Hepatocyte (in vitro differentiated cells): ENCODE measurements around the gene RABGGTA. TPM values are rescaled to one million over a fixed set of nuclear protein-coding genes. Genes with fewer than 3 reads are reported as not detected.

ENCODE experiments used
- DNase-seq: peaks from one replicate; pipeline ENCODE4 v3.0.0-alpha.2; 2016; ENCODE audit warnings: low spot score
- H2AFZ ChIP-seq: fragments of 200-600 bp; sonication (generic); 2 replicates; pipeline ENCODE4 v1.6.0; 2016; ENCODE audit warnings: antibody characterized with exemption, mild to moderate bottlenecking
- H3K27ac ChIP-seq: fragments of 200-600 bp; sonication (generic); 2 replicates; pipeline ENCODE4 v1.5.1; 2016; ENCODE audit warnings: mild to moderate bottlenecking
- H3K27me3 ChIP-seq: fragments of 200-600 bp; sonication (generic); 2 replicates; pipeline ENCODE4 v1.6.1; 2016
- H3K36me3 ChIP-seq: fragments of 200-600 bp; sonication (generic); replicated peaks from 2 replicates; pipeline ENCODE4 v1.5.1; 2016; ENCODE audit warnings: low read depth; ENCODE audit not compliant: insufficient read depth
- H3K4me1 ChIP-seq: fragments of 200-600 bp; sonication (generic); 2 replicates; pipeline ENCODE4 v1.5.1; 2016; ENCODE audit warnings: mild to moderate bottlenecking, moderate library complexity; ENCODE audit not compliant: insufficient read depth
- H3K4me2 ChIP-seq: fragments of 200-600 bp; sonication (generic); 2 replicates; pipeline ENCODE4 v1.6.0; 2016
- H3K4me3 ChIP-seq: fragments of 200-600 bp; sonication (generic); 2 replicates; pipeline ENCODE4 v1.5.1; 2016; ENCODE audit warnings: mild to moderate bottlenecking
- H3K79me2 ChIP-seq: fragments of 200-600 bp; sonication (generic); 2 replicates; pipeline ENCODE4 v1.6.0; 2017; ENCODE audit warnings: mild to moderate bottlenecking
- H3K9me2 ChIP-seq: fragments of 200-600 bp; sonication (generic); replicated peaks from 2 replicates; pipeline ENCODE4 v1.6.0; 2017; ENCODE audit warnings: mild to moderate bottlenecking; ENCODE audit not compliant: insufficient read depth
- H3K9me3 ChIP-seq: fragments of 200-600 bp; sonication (generic); 2 replicates; pipeline ENCODE4 v1.5.1; 2016; ENCODE audit warnings: low read depth, mild to moderate bottlenecking
- H4K20me1 ChIP-seq: fragments of 200-600 bp; sonication (generic); 2 replicates; pipeline ENCODE4 v1.6.0; 2016; ENCODE audit warnings: mild to moderate bottlenecking; ENCODE audit not compliant: insufficient read depth, poor library complexity, severe bottlenecking
- EZH2 ChIP-seq: fragments of 200-600 bp; sonication (generic); IDR thresholded peaks from 2 replicates; pipeline ENCODE4 v1.6.1; 2016; ENCODE audit warnings: antibody characterized with exemption, mild to moderate bottlenecking, borderline replicate concordance
- EZH2phosphoT487 ChIP-seq: fragments of 200-600 bp; sonication (generic); IDR thresholded peaks from one replicate; pipeline ENCODE4 v1.6.1; 2018; ENCODE audit warnings: antibody characterized with exemption, mild to moderate bottlenecking, low read depth, moderate library complexity; ENCODE audit not compliant: unreplicated experiment, severe bottlenecking
- WGBS: methylation state at CpG from one replicate; pipeline ENCODE4 v1.1.6; 2016; ENCODE audit warnings: low lambda C conversion rate; ENCODE audit errors: missing lambda C conversion rate; 5-methylcytosine and 5-hydroxymethylcytosine counted together
- polyA plus RNA-seq: library from polyadenylated mRNA; unstranded; fragments of >200 nt; fragmentation: Nextera tagmentation; extraction: Ambion mirVana; gene quantifications from 2 replicates; pipeline ENCODE4 v1.2.1, GENCODE V29; 2016
- total RNA-seq: library from RNA; depleted of rRNA; stranded (reverse); fragments of >200 nt; gene quantifications from 2 replicates; pipeline ENCODE4 v1.2.3, GENCODE V29; 2014
- TF ChIP-seq, protein P1 (sequence below): fragments of 200-600 bp; sonication (generic); IDR thresholded peaks from 2 replicates; pipeline ENCODE4 v1.5.1; 2016; ENCODE audit warnings: antibody characterized with exemption, mild to moderate bottlenecking; ENCODE audit not compliant: poor library complexity

Gene RABGGTA
- total and polyA plus RNA-seq, 2 experiments from 2014 or later = 18.2 to 36.0 TPM

DNA sequence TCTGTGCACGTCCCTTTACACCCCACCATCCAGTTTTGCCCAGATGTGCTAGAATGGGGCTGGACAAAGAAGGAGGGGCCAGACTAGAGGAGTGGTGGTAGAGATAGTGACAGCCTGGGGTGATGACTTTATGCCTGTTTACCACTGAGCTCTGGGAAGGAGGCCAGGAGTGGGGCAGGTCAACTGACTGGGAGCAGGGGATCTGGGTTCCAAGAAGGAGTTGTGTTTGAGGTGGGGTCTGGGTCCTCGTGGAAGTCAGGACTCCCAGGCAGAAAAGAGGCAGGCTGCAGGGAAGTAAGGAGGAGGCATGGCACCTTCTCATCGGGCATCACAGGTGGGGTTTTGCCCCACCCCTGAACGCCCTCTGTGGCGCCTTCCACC, 38.9 kb upstream of the RABGGTA start:
- no peak overlapping the region for H3K4me3 ChIP-seq

DNA sequence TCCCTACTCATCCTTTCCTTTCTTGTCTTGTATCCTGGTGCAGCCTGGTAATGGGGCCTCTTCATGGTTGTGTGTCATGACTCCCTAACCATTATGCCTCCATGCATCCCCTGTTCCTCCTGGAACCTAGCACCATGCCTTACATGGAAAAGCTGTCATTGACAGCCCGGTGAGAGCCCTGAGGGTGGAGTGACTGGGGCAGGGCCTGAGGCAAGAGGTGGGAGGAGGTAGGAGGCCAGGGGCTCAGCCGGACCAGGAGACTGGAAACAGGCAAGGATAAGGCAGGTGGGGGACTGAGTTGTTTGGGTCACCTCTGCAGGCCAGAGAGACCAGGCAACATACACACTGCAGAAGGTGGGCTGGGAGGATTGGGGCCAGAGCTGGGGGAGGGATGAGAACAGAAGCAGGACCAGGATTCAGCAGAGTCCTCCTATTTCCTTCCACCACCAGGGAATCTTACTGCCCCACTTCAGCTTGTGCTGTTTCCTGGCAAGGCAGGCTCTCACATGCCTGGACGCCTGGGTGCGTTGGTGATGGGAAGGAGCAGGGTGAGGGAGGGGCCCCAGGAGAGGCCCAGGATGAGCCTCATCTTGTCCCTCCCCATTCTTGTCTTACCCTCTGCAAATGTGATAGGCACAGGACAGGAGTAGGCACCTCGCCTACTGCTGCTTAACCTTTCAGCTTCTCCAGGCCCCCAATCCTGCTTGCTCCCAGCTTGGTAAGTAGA, 38.3 kb upstream of the RABGGTA start, which contains the start of gene LTB4R2:
Gene LTB4R2, plus strand, starts transcription at position 603 of the 727 bp plus-strand sequence. CDS start 525 bp downstream, outside the sequence.
- Histone ChIP-seq H3K36me3 (no peaks in the 10 kb centered on the region), H3K27me3 (no peaks in the 10 kb centered on the region), H3K79me2 (peaks cover 2% of the 10 kb centered on the region), H3K4me2 (no peak within 1 kb of the TSS), H3K4me3 (no peak within 1 kb of the TSS), H3K9me2 (no peaks in the 10 kb centered on the region), H4K20me1 (no peaks in the 10 kb centered on the region), H3K4me1 (peaks cover 5% of the 10 kb centered on the region), H3K9me3 (no peaks in the 10 kb centered on the region), H2AFZ (no peak within 1 kb of the TSS), H3K27ac (peak within 1 kb of the TSS; percentile 98)
- 94% methylated on average over 5 of the region's 5 CpGs for WGBS
- TF ChIP-seq, protein P1, sequence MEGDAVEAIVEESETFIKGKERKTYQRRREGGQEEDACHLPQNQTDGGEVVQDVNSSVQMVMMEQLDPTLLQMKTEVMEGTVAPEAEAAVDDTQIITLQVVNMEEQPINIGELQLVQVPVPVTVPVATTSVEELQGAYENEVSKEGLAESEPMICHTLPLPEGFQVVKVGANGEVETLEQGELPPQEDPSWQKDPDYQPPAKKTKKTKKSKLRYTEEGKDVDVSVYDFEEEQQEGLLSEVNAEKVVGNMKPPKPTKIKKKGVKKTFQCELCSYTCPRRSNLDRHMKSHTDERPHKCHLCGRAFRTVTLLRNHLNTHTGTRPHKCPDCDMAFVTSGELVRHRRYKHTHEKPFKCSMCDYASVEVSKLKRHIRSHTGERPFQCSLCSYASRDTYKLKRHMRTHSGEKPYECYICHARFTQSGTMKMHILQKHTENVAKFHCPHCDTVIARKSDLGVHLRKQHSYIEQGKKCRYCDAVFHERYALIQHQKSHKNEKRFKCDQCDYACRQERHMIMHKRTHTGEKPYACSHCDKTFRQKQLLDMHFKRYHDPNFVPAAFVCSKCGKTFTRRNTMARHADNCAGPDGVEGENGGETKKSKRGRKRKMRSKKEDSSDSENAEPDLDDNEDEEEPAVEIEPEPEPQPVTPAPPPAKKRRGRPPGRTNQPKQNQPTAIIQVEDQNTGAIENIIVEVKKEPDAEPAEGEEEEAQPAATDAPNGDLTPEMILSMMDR = no peak
- DNase-seq = no peak

More for the DNA sequence above, 38.9 kb upstream of the RABGGTA start:
- no peaks in the 10 kb centered on the region for H4K20me1 ChIP-seq
- peaks cover 2% of the 10 kb centered on the region for H3K79me2 ChIP-seq
- peaks cover 5% of the 10 kb centered on the region for H3K4me1 ChIP-seq
- H3K9me2 ChIP-seq = no peaks in the 10 kb centered on the region
- DNase-seq = no peak
- H3K4me2 ChIP-seq = no peak overlapping the region
- H3K27ac ChIP-seq = no peak overlapping the region
- TF ChIP-seq EZH2 = no peak
- no peak for TF ChIP-seq EZH2phosphoT487
- no peak overlapping the region for H2AFZ ChIP-seq
- no peaks in the 10 kb centered on the region for H3K9me3 ChIP-seq
- no peaks in the 10 kb centered on the region for H3K36me3 ChIP-seq
- no peaks in the 10 kb centered on the region for H3K27me3 ChIP-seq
- 94% methylated on average over 5 of the region's 5 CpGs for WGBS

DNA sequence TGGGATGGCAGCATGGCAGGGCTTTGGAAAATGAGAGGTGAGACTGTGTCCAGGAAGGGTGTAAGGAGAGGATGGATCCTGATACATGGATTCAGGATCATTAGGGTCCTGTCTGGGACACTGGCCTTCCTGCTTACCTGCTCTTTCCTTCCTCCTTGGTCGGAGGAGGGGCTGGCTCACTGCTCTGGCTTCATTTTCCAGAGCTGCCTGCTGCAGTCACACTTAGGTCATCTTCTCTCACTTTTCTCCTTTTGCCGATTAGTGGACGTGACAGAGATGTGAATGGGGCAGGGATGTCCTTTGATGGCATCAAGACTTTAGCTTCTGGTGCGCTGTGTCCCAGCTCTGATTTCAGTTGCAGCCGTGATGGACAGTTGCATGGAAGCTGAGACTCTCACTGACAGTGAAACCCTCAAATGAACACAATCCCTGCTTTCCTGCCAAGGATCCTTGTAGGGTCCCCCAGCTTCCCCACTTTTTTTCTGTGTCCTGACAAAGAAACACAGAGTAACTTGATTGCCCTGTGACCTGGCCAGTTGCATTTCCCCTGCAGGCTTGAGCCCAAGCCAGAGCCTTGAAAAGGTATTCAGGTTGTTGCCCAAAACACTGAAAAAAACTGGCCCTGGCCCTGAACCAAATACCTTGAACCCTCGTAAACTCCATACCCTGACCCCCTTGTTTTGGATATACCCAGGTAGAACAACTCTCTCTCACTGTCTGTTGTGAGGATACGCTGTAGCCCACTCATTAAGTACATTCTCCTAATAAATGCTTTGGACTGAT, 37.1 kb upstream of the RABGGTA start:
- H4K20me1 ChIP-seq = no peaks in the 10 kb centered on the region
- no peak overlapping the region for H3K4me3 ChIP-seq
- no peaks in the 10 kb centered on the region for H3K36me3 ChIP-seq
- peak overlapping the region; percentile 98 for H3K27ac ChIP-seq
- H2AFZ ChIP-seq = no peak overlapping the region
- H3K4me1 ChIP-seq = peaks cover 5% of the 10 kb centered on the region
- TF ChIP-seq, protein P1 = no peak
- TF ChIP-seq EZH2 (no peak), EZH2phosphoT487 (no peak)
- no peak for DNase-seq
- H3K27me3 ChIP-seq = no peaks in the 10 kb centered on the region
- WGBS = 86% methylated on average over 7 of the region's 7 CpGs
- H3K4me2 ChIP-seq = peak overlapping the region; percentile 76
- H3K9me2 ChIP-seq = no peaks in the 10 kb centered on the region
- no peaks in the 10 kb centered on the region for H3K9me3 ChIP-seq
- H3K79me2 ChIP-seq = peaks cover 2% of the 10 kb centered on the region
